WTC11 (cell line): ENCODE results near the gene SH3BP5. TPM values are rescaled to one million over a fixed set of nuclear protein-coding genes. Genes with fewer than 3 reads are reported as not detected.

ENCODE experiments used
- ATAC-seq: fragments of 200-7000 bp; cut with Tn5 transposase; 2 replicates; pipeline ENCODE4 v1.10.0; 2021; ENCODE audit warnings: mild to moderate bottlenecking, moderate library complexity
- CTCF ChIA-PET: fragments of 300-600 bp; sonication (Branson Sonifier 250); formaldehyde crosslinking; loops from one replicate; lab custom pipeline; 2021; ENCODE audit warnings: antibody characterized with exemption; lab: Charles Lee
- POLR2A ChIA-PET: fragments of 350-600 bp; sonication (Branson Sonifier 250); formaldehyde crosslinking; loops from one replicate; lab custom pipeline; 2021; ENCODE audit warnings: antibody characterized with exemption; lab: Charles Lee
- DNase-seq: peaks from one replicate; pipeline ENCODE4 v3.0.0; 2021; ENCODE audit warnings: low spot score
- H3K27ac Mint-ChIP-seq: 2 replicates; pipeline ENCODE4 v1.8.0; 2021; ENCODE audit warnings: mixed read lengths
- H3K27me3 Mint-ChIP-seq: 2 replicates; pipeline ENCODE4 v1.8.0; 2021; ENCODE audit warnings: low read depth, mild to moderate bottlenecking, moderate library complexity, mixed read lengths
- H3K36me3 Mint-ChIP-seq: 2 replicates; pipeline ENCODE4 v1.8.0; 2021; ENCODE audit warnings: mixed read lengths
- H3K4me1 Mint-ChIP-seq: 2 replicates; pipeline ENCODE4 v1.8.0; 2022; ENCODE audit warnings: mixed read lengths
- H3K4me3 Mint-ChIP-seq: 2 replicates; pipeline ENCODE4 v1.8.0; 2021; ENCODE audit warnings: mild to moderate bottlenecking, moderate library complexity, mixed read lengths
- H3K9me3 Mint-ChIP-seq: 2 replicates; pipeline ENCODE4 v1.8.0; 2021; ENCODE audit warnings: mixed read lengths
- CDX4 ChIP-seq: fragments of 250-450 bp; sonication (Bioruptor Pico); IDR thresholded peaks from 2 replicates; pipeline ENCODE4 v1.9.0; 2021; ENCODE audit warnings: moderate library complexity, mild to moderate bottlenecking, inconsistent platforms, borderline replicate concordance
- CREB1 ChIP-seq: sonication (generic); formaldehyde crosslinking; IDR thresholded peaks from 2 replicates; pipeline ENCODE4 v1.8.0; 2023; ENCODE audit warnings: mild to moderate bottlenecking, missing genetic modification reagents
- ELF4 ChIP-seq: sonication (generic); formaldehyde crosslinking; IDR thresholded peaks from 2 replicates; pipeline ENCODE4 v1.8.1; 2022; ENCODE audit warnings: low read depth, mild to moderate bottlenecking, moderate library complexity, missing genetic modification reagents
- EMX1 ChIP-seq: fragments of 250-450 bp; sonication (Bioruptor Pico); IDR thresholded peaks from 2 replicates; pipeline ENCODE4 v1.8.0; 2021; ENCODE audit warnings: mild to moderate bottlenecking
- ERG ChIP-seq: fragments of 250-450 bp; sonication (Bioruptor Pico); IDR thresholded peaks from 2 replicates; pipeline ENCODE4 v1.8.0; 2021; ENCODE audit warnings: mild to moderate bottlenecking
- FOXJ3 ChIP-seq: sonication (generic); formaldehyde crosslinking; IDR thresholded peaks from 2 replicates; pipeline ENCODE4 v1.9.0; 2021; ENCODE audit warnings: missing genetic modification reagents, mild to moderate bottlenecking, borderline replicate concordance
- FOXP1 ChIP-seq: sonication (generic); formaldehyde crosslinking; IDR thresholded peaks from 2 replicates; pipeline ENCODE4 v1.8.0; 2022; ENCODE audit warnings: missing genetic modification reagents, mild to moderate bottlenecking, moderate library complexity, borderline replicate concordance
- FOXP4 ChIP-seq: sonication (generic); formaldehyde crosslinking; IDR thresholded peaks from 2 replicates; pipeline ENCODE4 v1.8.0; 2022; ENCODE audit warnings: mild to moderate bottlenecking, missing genetic modification reagents
- IRF2 ChIP-seq: sonication (generic); formaldehyde crosslinking; IDR thresholded peaks from 2 replicates; pipeline ENCODE4 v1.8.0; 2022; ENCODE audit warnings: low read depth, missing genetic modification reagents, borderline replicate concordance
- MXD4 ChIP-seq: fragments of 250-450 bp; sonication (Bioruptor Pico); IDR thresholded peaks from 2 replicates; pipeline ENCODE4 v1.8.0; 2021; ENCODE audit warnings: mild to moderate bottlenecking, moderate library complexity, borderline replicate concordance
- MYBL2 ChIP-seq: sonication (generic); formaldehyde crosslinking; IDR thresholded peaks from 2 replicates; pipeline ENCODE4 v1.8.1; 2023; ENCODE audit warnings: mild to moderate bottlenecking, moderate library complexity, missing genetic modification reagents
- NR1H2 ChIP-seq: sonication (generic); formaldehyde crosslinking; IDR thresholded peaks from 2 replicates; pipeline ENCODE4 v1.9.0; 2021; ENCODE audit warnings: mild to moderate bottlenecking, moderate library complexity, missing genetic modification reagents
- PRRX2 ChIP-seq: fragments of 250-450 bp; sonication (Bioruptor Pico); IDR thresholded peaks from 2 replicates; pipeline ENCODE4 v1.8.0; 2021; ENCODE audit warnings: mild to moderate bottlenecking
- RELA ChIP-seq: sonication (generic); formaldehyde crosslinking; IDR thresholded peaks from 2 replicates; pipeline ENCODE4 v1.8.1; 2022; ENCODE audit warnings: missing genetic modification reagents, mild to moderate bottlenecking, borderline replicate concordance
- SMAD4 ChIP-seq: sonication (generic); formaldehyde crosslinking; IDR thresholded peaks from 2 replicates; pipeline ENCODE4 v1.8.0; 2022; ENCODE audit warnings: mild to moderate bottlenecking, missing genetic modification reagents
- SOX15 ChIP-seq: fragments of 250-450 bp; sonication (Bioruptor Pico); IDR thresholded peaks from 2 replicates; pipeline ENCODE4 v1.9.0; 2021; ENCODE audit warnings: mild to moderate bottlenecking
- TP53 ChIP-seq: sonication (generic); formaldehyde crosslinking; IDR thresholded peaks from 2 replicates; pipeline ENCODE4 v1.8.1; 2023; ENCODE audit warnings: mild to moderate bottlenecking, missing genetic modification reagents
- USF1 ChIP-seq: sonication (generic); formaldehyde crosslinking; IDR thresholded peaks from 2 replicates; pipeline ENCODE4 v1.8.0; 2022; ENCODE audit warnings: mild to moderate bottlenecking, missing genetic modification reagents
- ZNF232 ChIP-seq: sonication (generic); formaldehyde crosslinking; IDR thresholded peaks from 2 replicates; pipeline ENCODE4 v1.8.0; 2022; ENCODE audit warnings: mild to moderate bottlenecking, missing genetic modification reagents
- ZNF532 ChIP-seq: fragments of 250-450 bp; sonication (Bioruptor Pico); IDR thresholded peaks from 2 replicates; pipeline ENCODE4 v1.9.0; 2021; ENCODE audit warnings: mild to moderate bottlenecking, borderline replicate concordance
- total RNA-seq: library from RNA; stranded (reverse); gene quantifications from 3 replicates; pipeline ENCODE4 v1.2.3, GENCODE V29; 2021

The SH3BP5 gene
- total RNA-seq, 1 experiment from 2014 or later, result 7.2 TPM

GRCh38 chr3:15262021-15262420 lies 70.4 kb downstream of the SH3BP5 start:
- CTCF ChIA-PET, result no interaction called here

More at GRCh38 chr3:15262021-15262420, 70.4 kb downstream of the SH3BP5 start:
- no peak overlapping the region for H3K4me3 Mint-ChIP-seq
- H3K27ac Mint-ChIP-seq, result no peak overlapping the region
- H3K9me3 Mint-ChIP-seq, result no peaks in the 10 kb centered on the region
- POLR2A ChIA-PET, result no interaction called here
- DNase-seq (no peak), ATAC-seq (no peak)
- H3K4me1 Mint-ChIP-seq, result no peaks in the 10 kb centered on the region
- no peaks in the 10 kb centered on the region for H3K27me3 Mint-ChIP-seq
- TF ChIP-seq ZNF532 (CRISPR knock-in tag) (no peak), MXD4 (CRISPR knock-in tag) (no peak), MYBL2 (CRISPR knock-in tag) (no peak), ZNF232 (CRISPR knock-in tag) (no peak), CDX4 (CRISPR knock-in tag) (no peak), FOXP4 (no peak), FOXJ3 (CRISPR knock-in tag) (no peak), EMX1 (CRISPR knock-in tag) (no peak), ELF4 (no peak), CREB1 (CRISPR knock-in tag) (no peak), ERG (CRISPR knock-in tag) (no peak), PRRX2 (CRISPR knock-in tag) (no peak), RELA (CRISPR knock-in tag) (no peak), SMAD4 (CRISPR knock-in tag) (no peak), FOXP1 (CRISPR knock-in tag) (no peak), NR1H2 (CRISPR knock-in tag) (no peak), TP53 (CRISPR knock-in tag) (no peak), SOX15 (CRISPR knock-in tag) (no peak), USF1 (CRISPR knock-in tag) (no peak), IRF2 (CRISPR knock-in tag) (no peak)
- H3K36me3 Mint-ChIP-seq, result peaks cover 9% of the 10 kb centered on the region; the same call in 1 of the 2 replicates
